GM20431 (cell line): ENCODE results near the gene OR8G5.

Source experiments
- in situ Hi-C: fragments of 300-500 bp; cut with MseI, MboI; formaldehyde crosslinking; loops from one replicate; pipeline ENCODE4 v1.15.0; 2020; ENCODE audit warnings: low sequenced_read_pairs; ENCODE audit not compliant: unreplicated experiment

The OR8G5 gene

GRCh38 chr11:124278261-124278660 lies 22.1 kb downstream of the OR8G5 start:
- in situ Hi-C loops, result no loop called here

GRCh38 chr11:124285610-124286344 lies 29.6 kb downstream of the OR8G5 start:
- in situ Hi-C loops, result no loop called here

GRCh38 chr11:124294687-124295086 lies 38.5 kb downstream of the OR8G5 start:
- in situ Hi-C loops, result no loop called here

- in situ Hi-C loops, result no loop called here
Measured at GRCh38 chr11:124296016-124296415, 39.8 kb downstream of the OR8G5 start.

- in situ Hi-C loops, result no loop called here
Measured at GRCh38 chr11:124297921-124298320, 41.7 kb downstream of the OR8G5 start.

GRCh38 chr11:124301548-124301947 lies 45.4 kb downstream of the OR8G5 start:
- in situ Hi-C loops, result no loop called here

- in situ Hi-C loops, result no loop called here
Measured at GRCh38 chr11:124302347-124303125, 46.4 kb downstream of the OR8G5 start.

GRCh38 chr11:124307093-124307492 lies 50.9 kb downstream of the OR8G5 start:
- in situ Hi-C loops, result no loop called here

- in situ Hi-C loops, result no loop called here
Measured at GRCh38 chr11:124310721-124311120, 54.5 kb downstream of the OR8G5 start.

GRCh38 chr11:124311269-124311668 lies 55.1 kb downstream of the OR8G5 start:
- in situ Hi-C loops, result no loop called here

- in situ Hi-C loops, result no loop called here
Measured at GRCh38 chr11:124311670-124312069, 55.5 kb downstream of the OR8G5 start.

GRCh38 chr11:124313131-124313530 lies 57.0 kb downstream of the OR8G5 start:
- in situ Hi-C loops, result no loop called here

- in situ Hi-C loops, result no loop called here
Measured at GRCh38 chr11:124313849-124314248, 57.7 kb downstream of the OR8G5 start, which contains the start of gene OR8D1. OR8D1 (minus strand) TSS chr11:124313949; CDS start chr11:124310766, 3,183 bp downstream.

GRCh38 chr11:124315052-124315451 lies 58.9 kb downstream of the OR8G5 start:
- in situ Hi-C loops, result no loop called here
